Lower leg skin (tissue), 3 donors: Measurements from ENCODE around the gene ADAM33.

Experiments used
- POLR2A ChIP-seq, 2 donors: fragments of 450-650 bp; IDR thresholded peaks; one replicate each; pipeline ENCODE4 v1.6.1; 2016 to 2017; ENCODE audit warnings: antibody characterized with exemption in 2 of 2, mild to moderate bottlenecking in 1 of 2, moderate library complexity in 1 of 2
- TF ChIP-seq, protein P1 (sequence below), 3 donors: fragments of 450-650 bp; IDR thresholded peaks; one replicate each; pipeline ENCODE4 v1.5.1; 2016; ENCODE audit warnings: antibody characterized with exemption in 3 of 3, mild to moderate bottlenecking in 3 of 3, moderate library complexity in 2 of 3

DNA sequence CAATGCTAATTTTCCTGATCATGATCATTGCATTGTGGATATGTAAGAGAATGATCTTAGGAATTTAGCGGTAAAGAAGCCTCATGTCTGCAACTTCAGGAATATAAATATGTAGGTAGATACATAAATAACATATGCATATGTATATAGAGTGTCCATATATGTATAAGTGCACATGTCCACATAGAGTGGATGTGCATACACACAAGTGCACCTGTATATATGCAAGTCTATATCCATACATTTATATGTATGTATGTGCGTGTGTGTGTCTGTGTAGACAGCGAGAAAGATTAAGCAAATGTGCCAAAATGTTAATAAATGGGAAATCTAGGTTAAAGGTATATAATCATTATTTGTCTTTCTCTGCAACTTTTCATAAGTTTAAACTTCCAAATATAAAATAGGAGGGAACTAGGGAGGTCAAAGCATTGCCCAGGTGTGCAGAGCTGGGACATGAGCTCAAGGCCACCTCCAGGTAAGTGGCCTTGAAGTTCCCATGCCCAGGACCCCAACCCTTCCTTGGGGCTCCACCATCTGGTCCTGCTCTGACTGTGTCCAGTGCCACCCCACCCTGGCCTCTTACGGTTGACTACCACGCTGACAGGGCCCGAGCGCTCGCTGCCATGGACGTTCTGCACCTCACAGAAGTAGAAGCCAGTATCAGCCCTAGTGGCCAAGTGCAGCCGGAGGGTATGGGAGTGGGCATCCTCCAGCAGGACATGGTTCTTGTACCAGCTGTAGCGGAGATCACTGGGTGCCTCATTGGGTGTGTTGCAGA is 21.0 kb upstream of the ADAM33 start:
- TF ChIP-seq, protein P1, sequence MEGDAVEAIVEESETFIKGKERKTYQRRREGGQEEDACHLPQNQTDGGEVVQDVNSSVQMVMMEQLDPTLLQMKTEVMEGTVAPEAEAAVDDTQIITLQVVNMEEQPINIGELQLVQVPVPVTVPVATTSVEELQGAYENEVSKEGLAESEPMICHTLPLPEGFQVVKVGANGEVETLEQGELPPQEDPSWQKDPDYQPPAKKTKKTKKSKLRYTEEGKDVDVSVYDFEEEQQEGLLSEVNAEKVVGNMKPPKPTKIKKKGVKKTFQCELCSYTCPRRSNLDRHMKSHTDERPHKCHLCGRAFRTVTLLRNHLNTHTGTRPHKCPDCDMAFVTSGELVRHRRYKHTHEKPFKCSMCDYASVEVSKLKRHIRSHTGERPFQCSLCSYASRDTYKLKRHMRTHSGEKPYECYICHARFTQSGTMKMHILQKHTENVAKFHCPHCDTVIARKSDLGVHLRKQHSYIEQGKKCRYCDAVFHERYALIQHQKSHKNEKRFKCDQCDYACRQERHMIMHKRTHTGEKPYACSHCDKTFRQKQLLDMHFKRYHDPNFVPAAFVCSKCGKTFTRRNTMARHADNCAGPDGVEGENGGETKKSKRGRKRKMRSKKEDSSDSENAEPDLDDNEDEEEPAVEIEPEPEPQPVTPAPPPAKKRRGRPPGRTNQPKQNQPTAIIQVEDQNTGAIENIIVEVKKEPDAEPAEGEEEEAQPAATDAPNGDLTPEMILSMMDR (IDR thresholded peaks at IDR 0.05): no peak
- no peak for TF ChIP-seq POLR2A (IDR thresholded peaks at IDR 0.05)
